Esophagus muscularis mucosa (tissue), 3 donors: ENCODE measurements around the gene INPP5F.

Experiments used
- CTCF ChIP-seq, 3 experiments: fragments of 200-600 bp in 2 of 3; fragments of 450-650 bp in 1 of 3; sonication (generic) in 2 of 3; IDR thresholded peaks; one replicate each; pipeline ENCODE4 v1.5.1; 2017 to 2019; ENCODE audit warnings: antibody characterized with exemption in 3 of 3, mild to moderate bottlenecking in 2 of 3, moderate library complexity in 1 of 3
- POLR2A ChIP-seq: fragments of 450-650 bp; IDR thresholded peaks from one replicate; pipeline ENCODE4 v1.6.1; 2017; ENCODE audit warnings: antibody characterized with exemption, moderate library complexity, mild to moderate bottlenecking, low read depth
- POLR2AphosphoS5 ChIP-seq, 2 donors: sonication (generic); formaldehyde crosslinking; IDR thresholded peaks; one replicate each; pipeline ENCODE4 v1.6.1; 2017; ENCODE audit warnings: antibody characterized with exemption in 2 of 2

- TF ChIP-seq CTCF (IDR thresholded peaks at IDR 0.05) (peak; percentile 62 to 68 (median 64)), POLR2AphosphoS5 (IDR thresholded peaks at IDR 0.05) (no peak), POLR2A (no peak)
Measured at GRCh38 chr10:119859420-119860258, 133.8 kb downstream of the INPP5F start.
